Thoracic aorta (tissue), 2 donors: Measurements from ENCODE around the gene HHIPL1. TPM values are rescaled to one million over a fixed set of nuclear protein-coding genes. Genes with fewer than 3 reads are reported as not detected.

Source experiments
- ATAC-seq: fragments of 150-250 bp; one replicate; pipeline ENCODE4 v1.8.0; 2017; ENCODE audit warnings: low read depth; ENCODE audit not compliant: insufficient number of reproducible peaks, low FRiP score
- DNase-seq: peaks from one replicate; pipeline ENCODE4 v3.0.0-alpha.2; 2020; ENCODE audit warnings: low spot score
- H3K27ac ChIP-seq, 2 donors: fragments of 200-600 bp; sonication (generic); 1 replicate in 1 of 2; 2 replicates in 1 of 2; pipeline ENCODE4 v1.5.1; 2016; ENCODE audit warnings: mild to moderate bottlenecking in 2 of 2, moderate library complexity in 2 of 2
- H3K27me3 ChIP-seq: fragments of 200-600 bp; sonication (generic); replicated peaks from 2 replicates; pipeline ENCODE4 v1.6.0; 2016; ENCODE audit warnings: mild to moderate bottlenecking; ENCODE audit not compliant: insufficient read depth
- H3K36me3 ChIP-seq: fragments of 200-600 bp; sonication (generic); one replicate; pipeline ENCODE4 v1.5.1; 2016
- H3K4me1 ChIP-seq, 2 donors: fragments of 200-600 bp; sonication (generic); 1 replicate in 1 of 2; 2 replicates in 1 of 2; pipeline versions ENCODE4 v1.5.1 to v1.6.0; 2016; ENCODE audit warnings: low read depth in 2 of 2, mild to moderate bottlenecking in 1 of 2; ENCODE audit not compliant: control insufficient read depth in 1 of 2
- H3K4me3 ChIP-seq: fragments of 200-600 bp; sonication (generic); 2 replicates; pipeline ENCODE4 v1.5.1; 2016; ENCODE audit warnings: mild to moderate bottlenecking
- H3K9me3 ChIP-seq: fragments of 200-600 bp; sonication (generic); 2 replicates; pipeline ENCODE4 v1.5.1; 2016
- total RNA-seq, 2 donors: library from RNA; depleted of rRNA; stranded (reverse); fragments of >200 nt; gene quantifications; one replicate each; pipeline versions ENCODE4 v1.1.0 to v1.2.3, GENCODE V29; 2016
- TF ChIP-seq, protein P1 (sequence below): fragments of 200-600 bp; sonication (generic); IDR thresholded peaks from one replicate; pipeline ENCODE4 v1.5.1; 2019; ENCODE audit warnings: antibody characterized with exemption

HHIPL1 gene
- total RNA-seq, 2 donors from 2014 or later, result 2.1 to 10.0 TPM

DNA sequence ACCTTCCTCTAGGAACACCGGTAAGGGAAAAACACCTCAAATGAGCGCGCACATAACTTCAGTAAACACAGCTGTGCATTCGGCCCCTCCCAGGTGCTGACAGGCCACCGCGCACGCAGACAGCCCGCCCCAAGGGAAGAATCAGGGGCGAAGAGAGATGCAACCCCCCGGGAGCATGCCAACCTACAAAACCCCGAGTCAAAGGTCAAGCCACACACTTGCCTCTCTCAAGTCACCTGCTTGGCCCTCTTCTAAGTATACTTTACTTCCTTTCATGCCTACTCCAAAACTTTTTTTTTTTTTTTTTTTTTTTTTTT is 36.9 kb downstream of the HHIPL1 start:
- no peak overlapping the region for H3K27ac ChIP-seq
- H3K4me3 ChIP-seq, result no peak overlapping the region
- TF ChIP-seq, protein P1, sequence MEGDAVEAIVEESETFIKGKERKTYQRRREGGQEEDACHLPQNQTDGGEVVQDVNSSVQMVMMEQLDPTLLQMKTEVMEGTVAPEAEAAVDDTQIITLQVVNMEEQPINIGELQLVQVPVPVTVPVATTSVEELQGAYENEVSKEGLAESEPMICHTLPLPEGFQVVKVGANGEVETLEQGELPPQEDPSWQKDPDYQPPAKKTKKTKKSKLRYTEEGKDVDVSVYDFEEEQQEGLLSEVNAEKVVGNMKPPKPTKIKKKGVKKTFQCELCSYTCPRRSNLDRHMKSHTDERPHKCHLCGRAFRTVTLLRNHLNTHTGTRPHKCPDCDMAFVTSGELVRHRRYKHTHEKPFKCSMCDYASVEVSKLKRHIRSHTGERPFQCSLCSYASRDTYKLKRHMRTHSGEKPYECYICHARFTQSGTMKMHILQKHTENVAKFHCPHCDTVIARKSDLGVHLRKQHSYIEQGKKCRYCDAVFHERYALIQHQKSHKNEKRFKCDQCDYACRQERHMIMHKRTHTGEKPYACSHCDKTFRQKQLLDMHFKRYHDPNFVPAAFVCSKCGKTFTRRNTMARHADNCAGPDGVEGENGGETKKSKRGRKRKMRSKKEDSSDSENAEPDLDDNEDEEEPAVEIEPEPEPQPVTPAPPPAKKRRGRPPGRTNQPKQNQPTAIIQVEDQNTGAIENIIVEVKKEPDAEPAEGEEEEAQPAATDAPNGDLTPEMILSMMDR, result no peak
- peaks cover 7% of the 10 kb centered on the region for H3K9me3 ChIP-seq
- no peaks in the 10 kb centered on the region for H3K36me3 ChIP-seq
- ATAC-seq (no peak), DNase-seq (no peak)
- peaks cover 3 to 12% of the 10 kb centered on the region in 2 donors for H3K4me1 ChIP-seq
- H3K27me3 ChIP-seq, result no peaks in the 10 kb centered on the region

DNA sequence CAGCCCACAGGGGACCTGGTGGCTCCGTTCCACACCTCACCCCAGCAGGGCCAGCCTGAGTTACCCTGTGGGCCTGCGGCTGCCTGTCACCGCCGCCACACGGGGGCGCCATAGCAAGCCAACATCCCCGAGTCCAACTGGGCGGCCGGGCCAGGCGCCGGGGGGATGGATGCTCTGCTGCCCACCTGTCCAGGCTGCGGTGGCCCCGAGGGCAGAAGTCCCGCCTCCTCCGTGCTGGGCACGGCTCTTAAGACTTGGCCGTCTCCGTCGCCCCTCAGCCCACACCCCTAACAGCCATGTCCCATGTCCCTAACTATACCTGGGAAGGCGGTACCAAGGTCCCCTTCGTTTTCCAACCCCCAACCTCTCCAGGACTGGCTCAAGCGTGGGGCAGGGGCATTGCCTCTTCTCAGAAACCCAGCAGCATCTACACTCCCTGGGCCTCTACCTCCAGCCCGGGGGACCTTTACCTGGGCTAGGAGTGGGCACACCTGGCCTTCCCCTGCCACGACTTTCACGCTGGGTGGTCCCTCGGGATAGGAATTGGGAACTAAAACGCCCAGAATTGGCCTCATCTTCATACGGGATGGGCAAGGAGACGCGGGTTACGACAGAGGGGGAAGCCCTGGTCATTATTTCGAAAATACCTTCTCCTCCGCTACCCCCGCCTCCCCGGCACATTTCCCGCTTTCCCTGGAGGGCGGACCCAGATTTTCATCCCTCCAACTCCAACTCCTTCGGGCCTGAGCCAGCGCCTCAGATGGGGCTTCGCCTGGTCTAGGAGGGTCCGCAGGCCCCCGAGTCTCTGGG is 38.1 kb downstream of the HHIPL1 start:
- Histone ChIP-seq H3K36me3 (no peaks in the 10 kb centered on the region), H3K27me3 (no peaks in the 10 kb centered on the region), H3K9me3 (peaks cover 2% of the 10 kb centered on the region), H3K4me3 (peak overlapping the region; percentile 96), H3K27ac (peak overlapping the region; percentile 93 to 95), H3K4me1 (peaks cover 3 to 12% of the 10 kb centered on the region in 2 donors)
- DNase-seq (peak; percentile 44), ATAC-seq (peak; percentile 0)
- TF ChIP-seq, protein P1, result peak; percentile 93

DNA sequence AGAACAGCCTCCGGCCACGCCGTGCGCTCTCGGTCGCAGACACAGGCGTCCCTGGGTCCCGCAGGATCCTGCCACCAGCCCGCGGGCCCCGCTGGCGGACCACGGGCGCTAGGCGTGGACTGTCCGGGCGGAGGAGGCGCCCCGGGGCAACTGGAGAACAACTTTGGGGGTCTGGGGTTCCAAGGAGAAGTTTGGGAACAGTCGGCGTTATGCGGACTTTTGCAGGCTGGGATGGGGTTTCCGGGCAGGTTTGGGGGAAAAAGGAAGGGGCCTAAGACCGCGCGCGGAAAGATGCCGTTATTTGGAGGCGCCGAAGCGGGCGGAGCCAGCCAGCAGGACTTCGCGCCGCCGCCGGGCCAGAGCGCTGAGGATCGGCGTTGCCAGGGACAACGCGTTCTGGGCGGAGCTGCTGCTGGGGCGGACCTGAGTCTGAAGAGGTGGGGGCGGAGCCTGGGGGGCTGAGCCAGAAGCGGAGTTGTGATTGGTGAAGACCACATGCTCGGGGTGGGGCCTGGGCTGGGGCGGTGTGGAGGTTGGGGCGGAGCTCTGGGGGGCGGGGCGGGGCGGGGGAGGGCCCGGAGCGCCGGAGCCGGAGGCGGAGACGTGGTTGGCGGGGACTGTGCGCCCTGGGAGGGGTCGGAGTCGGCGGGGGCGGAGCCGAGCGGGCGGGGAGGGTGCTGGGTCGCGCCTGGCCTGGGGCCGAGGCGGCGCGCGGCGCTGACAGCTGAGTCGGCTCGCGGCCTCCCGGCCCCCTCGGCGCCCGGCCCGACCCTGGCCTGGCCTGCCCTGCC is 38.9 kb downstream of the HHIPL1 start, which contains the start of gene CYP46A1:
TSS of gene CYP46A1 (plus strand) at position 680 of the 791 bp plus-strand sequence. CDS start 120 bp downstream, outside the sequence.
- Histone ChIP-seq H3K36me3 (no peaks in the 10 kb centered on the region), H3K27me3 (no peaks in the 10 kb centered on the region), H3K9me3 (no peaks in the 10 kb centered on the region), H3K27ac (peak within 1 kb of the TSS; percentile 93 to 95), H3K4me3 (peak within 1 kb of the TSS; percentile 96), H3K4me1 (peaks cover 3 to 12% of the 10 kb centered on the region in 2 donors)
- peak; percentile 100 for DNase-seq
- TF ChIP-seq, protein P1, result no peak
- peak; percentile 89 for ATAC-seq

DNA sequence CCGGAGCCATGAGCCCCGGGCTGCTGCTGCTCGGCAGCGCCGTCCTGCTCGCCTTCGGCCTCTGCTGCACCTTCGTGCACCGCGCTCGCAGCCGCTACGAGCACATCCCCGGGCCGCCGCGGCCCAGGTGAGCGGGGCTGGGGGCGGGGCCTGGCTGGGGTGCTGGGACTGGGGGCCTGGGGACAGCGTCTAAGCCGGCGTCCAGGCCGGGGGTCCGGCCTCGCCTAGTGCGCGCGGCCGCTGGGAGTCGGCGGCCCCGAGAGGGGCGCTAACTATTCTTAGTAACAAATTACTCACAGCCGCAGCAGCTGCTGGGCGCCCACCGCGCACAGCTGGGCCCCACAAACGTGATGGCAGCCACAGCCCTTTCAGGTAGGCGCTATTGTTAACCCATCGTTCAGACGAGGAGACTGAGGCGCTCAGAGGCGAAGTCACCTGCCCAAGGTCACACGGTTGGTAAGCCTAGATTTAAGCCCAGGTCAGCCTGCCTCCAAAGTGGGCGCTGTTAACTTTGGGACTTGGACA is 39.5 kb downstream of the HHIPL1 start:
- Histone ChIP-seq H3K27me3 (no peaks in the 10 kb centered on the region), H3K4me3 (peak overlapping the region; percentile 89), H3K9me3 (no peaks in the 10 kb centered on the region), H3K36me3 (no peaks in the 10 kb centered on the region), H3K4me1 (peaks cover 3 to 12% of the 10 kb centered on the region in 2 donors), H3K27ac (peak overlapping the region; percentile 29 to 49)
- DNase-seq (no peak), ATAC-seq (no peak)
- TF ChIP-seq, protein P1, result no peak

DNA sequence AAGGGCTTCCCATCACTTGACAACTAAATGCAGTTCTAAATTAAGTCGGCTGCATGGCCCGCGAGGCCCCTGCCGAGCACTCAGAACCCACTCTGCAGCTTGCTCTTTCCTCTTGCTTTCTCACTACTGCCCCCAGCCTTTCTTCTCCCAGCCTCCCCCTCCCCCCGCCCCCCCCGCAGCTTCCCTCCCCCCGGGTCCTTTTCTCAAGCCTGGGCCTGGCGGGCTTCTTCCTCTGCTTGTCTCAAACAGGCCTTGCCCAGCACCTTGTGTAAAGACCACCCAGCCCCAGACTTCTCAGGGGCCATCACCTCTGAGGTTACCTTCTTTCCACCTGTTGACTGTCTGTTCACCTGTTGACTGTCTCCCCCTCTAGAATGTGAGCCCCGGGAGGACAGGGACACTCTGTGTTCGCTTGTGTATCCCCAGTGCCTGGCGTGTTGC is 40.2 kb downstream of the HHIPL1 start:
- no peak for DNase-seq
- TF ChIP-seq, protein P1, result no peak
- ATAC-seq, result no peak
- Histone ChIP-seq H3K36me3 (no peaks in the 10 kb centered on the region), H3K9me3 (no peaks in the 10 kb centered on the region), H3K4me3 (no peak overlapping the region), H3K27ac (no peak overlapping the region), H3K4me1 (peaks cover 3 to 12% of the 10 kb centered on the region in 2 donors), H3K27me3 (no peaks in the 10 kb centered on the region)
